ENCODE results near the gene RAD51B.

The RAD51B gene

DNA sequence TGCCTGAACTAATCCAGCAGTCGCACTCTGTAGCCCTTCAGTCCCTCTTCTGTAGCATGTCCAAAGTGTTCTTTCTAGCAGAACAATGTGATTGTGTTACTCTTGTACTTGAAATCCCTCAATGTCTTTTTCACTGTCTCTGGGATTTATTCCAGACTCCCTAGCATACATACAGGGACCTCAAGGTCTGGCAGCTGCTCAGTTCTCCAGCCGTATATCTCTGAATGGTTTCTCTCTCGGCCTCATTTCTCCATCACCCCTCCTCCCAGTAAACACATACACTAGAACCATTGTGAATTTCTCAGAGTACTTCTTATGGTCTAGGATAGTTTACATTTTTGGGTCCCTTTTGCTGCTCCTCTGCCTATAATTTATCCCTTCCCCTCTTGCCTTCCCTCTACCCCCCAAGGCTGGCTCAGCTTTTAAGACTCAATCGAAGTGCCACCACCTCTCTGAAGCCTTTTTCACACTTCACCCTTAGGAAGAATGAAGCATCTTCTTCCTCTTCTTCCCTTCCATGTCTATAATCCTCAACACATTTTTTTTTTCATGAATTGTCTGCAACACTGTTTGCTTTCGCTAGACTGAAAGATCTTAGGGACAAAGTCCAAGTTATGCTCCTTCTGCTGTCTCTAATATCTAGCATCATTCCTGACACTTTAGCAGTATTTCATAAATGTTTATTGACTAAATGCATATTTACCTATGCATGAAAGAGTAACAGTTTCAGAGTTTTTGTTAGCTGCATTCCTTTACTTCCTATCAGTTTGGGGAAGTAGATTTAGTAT lies 527.2 kb downstream of the RAD51B start:
- Histone ChIP-seq H3K4me1 (no peaks in the 10 kb centered on the region), H3K36me3 (no peaks in the 10 kb centered on the region), H3K4me3 (ENCODE audit: low read depth, low read length) (no peak overlapping the region), H3K27me3 (no peaks in the 10 kb centered on the region), H3K9me3 (no peaks in the 10 kb centered on the region)
- no peak for DNase-seq
- TF ChIP-seq, protein P1, sequence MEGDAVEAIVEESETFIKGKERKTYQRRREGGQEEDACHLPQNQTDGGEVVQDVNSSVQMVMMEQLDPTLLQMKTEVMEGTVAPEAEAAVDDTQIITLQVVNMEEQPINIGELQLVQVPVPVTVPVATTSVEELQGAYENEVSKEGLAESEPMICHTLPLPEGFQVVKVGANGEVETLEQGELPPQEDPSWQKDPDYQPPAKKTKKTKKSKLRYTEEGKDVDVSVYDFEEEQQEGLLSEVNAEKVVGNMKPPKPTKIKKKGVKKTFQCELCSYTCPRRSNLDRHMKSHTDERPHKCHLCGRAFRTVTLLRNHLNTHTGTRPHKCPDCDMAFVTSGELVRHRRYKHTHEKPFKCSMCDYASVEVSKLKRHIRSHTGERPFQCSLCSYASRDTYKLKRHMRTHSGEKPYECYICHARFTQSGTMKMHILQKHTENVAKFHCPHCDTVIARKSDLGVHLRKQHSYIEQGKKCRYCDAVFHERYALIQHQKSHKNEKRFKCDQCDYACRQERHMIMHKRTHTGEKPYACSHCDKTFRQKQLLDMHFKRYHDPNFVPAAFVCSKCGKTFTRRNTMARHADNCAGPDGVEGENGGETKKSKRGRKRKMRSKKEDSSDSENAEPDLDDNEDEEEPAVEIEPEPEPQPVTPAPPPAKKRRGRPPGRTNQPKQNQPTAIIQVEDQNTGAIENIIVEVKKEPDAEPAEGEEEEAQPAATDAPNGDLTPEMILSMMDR (IDR thresholded peaks at IDR 0.05; ENCODE audit: low read depth, low read length) = no peak

DNA sequence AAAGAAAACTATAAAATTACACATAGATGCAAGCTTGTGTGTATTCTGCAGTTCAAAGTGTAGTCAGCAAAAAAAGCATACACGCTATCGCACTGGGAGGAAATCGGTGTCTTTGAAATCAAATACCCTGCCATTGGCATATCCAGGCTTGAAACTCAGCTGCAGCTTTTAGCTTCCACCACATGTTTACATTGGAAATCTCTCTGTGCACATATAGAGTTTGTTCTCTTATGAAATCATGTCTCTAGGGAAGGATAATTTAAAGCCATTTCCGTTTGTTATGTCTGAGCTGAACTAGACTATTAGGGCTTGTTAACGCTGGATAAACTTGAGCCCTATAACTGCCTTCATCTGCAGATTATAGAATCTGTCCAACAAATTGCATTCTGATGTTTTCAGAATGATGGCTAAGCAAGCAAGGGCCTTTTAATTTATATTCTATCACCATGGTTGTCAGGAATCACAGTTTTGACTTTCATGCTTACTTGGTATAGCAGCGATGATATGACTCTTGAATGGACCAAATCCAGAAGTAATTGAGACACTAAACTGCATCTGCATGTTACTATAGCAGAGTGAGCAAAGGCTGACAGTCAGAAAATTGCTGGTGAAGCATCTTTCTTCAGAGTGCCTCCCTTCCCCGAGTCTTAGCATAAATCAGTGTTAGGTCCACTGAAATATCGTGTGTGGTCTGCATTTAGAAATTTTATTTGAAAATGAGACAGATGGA lies 530.5 kb downstream of the RAD51B start:
- Histone ChIP-seq H3K4me3 (ENCODE audit: low read depth, low read length) (no peak overlapping the region), H3K36me3 (no peaks in the 10 kb centered on the region), H3K4me1 (no peaks in the 10 kb centered on the region), H3K9me3 (no peaks in the 10 kb centered on the region), H3K27me3 (no peaks in the 10 kb centered on the region)
- TF ChIP-seq, protein P1 (IDR thresholded peaks at IDR 0.05; ENCODE audit: low read depth, low read length) = no peak
- no peak for DNase-seq

DNA sequence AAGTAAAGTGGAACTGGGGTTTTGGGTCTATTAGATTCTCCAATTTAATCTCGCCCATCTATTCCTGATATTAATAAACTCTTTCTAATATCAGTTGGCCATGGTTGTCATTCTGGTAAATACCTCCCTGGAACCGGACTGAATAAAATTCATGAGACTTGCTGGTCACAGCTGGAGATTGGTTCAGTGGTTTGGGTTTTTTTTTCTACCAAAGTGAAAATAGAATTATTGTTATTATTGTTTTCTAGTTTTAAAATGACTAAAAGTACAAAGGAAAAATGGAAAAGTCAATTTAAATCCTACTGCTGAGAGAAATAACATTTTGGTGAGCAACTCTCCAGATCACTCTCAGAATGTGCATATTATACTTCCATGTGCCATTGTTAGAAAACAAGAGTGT lies 535.8 kb downstream of the RAD51B start:
- Histone ChIP-seq H3K9me3 (no peaks in the 10 kb centered on the region), H3K36me3 (no peaks in the 10 kb centered on the region), H3K4me1 (no peaks in the 10 kb centered on the region), H3K4me3 (ENCODE audit: low read depth, low read length) (no peak overlapping the region), H3K27me3 (no peaks in the 10 kb centered on the region)
- no peak for DNase-seq
- TF ChIP-seq, protein P1 (IDR thresholded peaks at IDR 0.05; ENCODE audit: low read depth, low read length) = no peak

DNA sequence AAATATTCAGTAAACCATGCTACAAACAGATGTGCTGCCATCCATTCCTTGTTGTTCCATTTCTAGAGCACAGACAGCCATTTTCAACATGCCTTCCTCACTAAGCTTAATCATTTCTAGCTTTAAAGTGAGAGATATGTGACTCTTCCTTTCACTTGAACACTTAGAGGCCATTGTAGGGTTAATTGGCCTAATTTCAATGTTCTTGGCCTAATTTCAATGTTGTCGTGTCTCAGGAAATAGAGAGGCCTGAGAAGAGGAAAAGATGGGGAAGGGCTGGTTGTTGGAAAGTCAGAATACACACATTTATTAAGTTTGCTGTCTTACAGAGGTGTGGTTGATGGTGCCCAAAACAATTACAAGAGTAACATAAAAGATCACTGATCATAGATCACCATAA lies 538.2 kb downstream of the RAD51B start:
- Histone ChIP-seq H3K4me1 (no peaks in the 10 kb centered on the region), H3K4me3 (ENCODE audit: low read depth, low read length) (no peak overlapping the region), H3K27me3 (no peaks in the 10 kb centered on the region), H3K36me3 (no peaks in the 10 kb centered on the region), H3K9me3 (no peaks in the 10 kb centered on the region)
- no peak for DNase-seq
- TF ChIP-seq, protein P1 (IDR thresholded peaks at IDR 0.05; ENCODE audit: low read depth, low read length) = no peak

DNA sequence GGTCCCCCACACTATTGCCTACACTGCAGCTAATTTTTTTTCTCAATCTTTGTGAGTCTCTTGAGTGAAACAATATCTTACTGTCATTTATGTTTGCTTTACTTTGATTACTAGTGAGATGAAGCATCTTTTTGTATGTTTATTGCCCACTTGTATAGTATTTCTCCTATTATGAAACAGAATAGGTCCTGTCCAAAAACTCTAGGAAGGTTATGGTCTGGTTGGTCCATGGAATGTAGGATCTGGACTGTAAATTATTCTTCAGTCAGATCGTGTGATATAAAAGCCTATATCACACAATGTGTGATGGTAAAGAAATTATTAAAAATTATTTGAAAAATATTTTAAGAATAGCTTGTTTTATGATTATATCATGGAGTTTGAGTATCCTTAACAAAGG lies 538.9 kb downstream of the RAD51B start:
- H3K27me3 ChIP-seq = no peaks in the 10 kb centered on the region
- TF ChIP-seq, protein P1 (IDR thresholded peaks at IDR 0.05; ENCODE audit: low read depth, low read length) = no peak
- no peaks in the 10 kb centered on the region for H3K4me1 ChIP-seq
- no peaks in the 10 kb centered on the region for H3K9me3 ChIP-seq
- DNase-seq = no peak
- H3K36me3 ChIP-seq = no peaks in the 10 kb centered on the region
- no peak overlapping the region for H3K4me3 ChIP-seq (ENCODE audit: low read depth, low read length)

All from BE2C (cell line).